Endothelial cell of umbilical vein (primary cell): ENCODE results near the gene CLCN2. TPM values are rescaled to one million over a fixed set of nuclear protein-coding genes. Genes with fewer than 3 reads are reported as not detected.

Source experiments
- BruUV-seq: library from RNA; stranded (reverse); fragments of 400-500 nt; replicated peaks from 2 replicates; lab custom pipeline; 2021; lab: Mats Ljungman, UMichigan
- CTCF ChIA-PET: fragments of 300-600, 350-600 bp; sonication (Branson Sonifier 250); formaldehyde crosslinking; loops from one replicate; lab custom pipeline; 2021; ENCODE audit warnings: antibody characterized with exemption, inconsistent platforms; lab: Charles Lee
- POLR2A ChIA-PET: fragments of 300-600, 350-600 bp; sonication (Branson Sonifier 250); formaldehyde crosslinking; loops from one replicate; lab custom pipeline; 2021; ENCODE audit warnings: antibody characterized with exemption, inconsistent platforms; lab: Charles Lee
- DNase-seq: peaks from one replicate; pipeline ENCODE4 v3.0.0-alpha.2; 2011; ENCODE audit warnings: low read depth, low spot score
- FAIRE-seq: peaks from 2 replicates; lab custom pipeline; 2011; peaks lifted over from hg19 to GRCh38; lab: Jason Lieb, UNC
- H2AFZ ChIP-seq: 2 replicates; pipeline ENCODE4 v1.6.0; 2012; ENCODE audit warnings: low read depth, low read length, control low read depth, inconsistent platforms
- H3K27ac ChIP-seq: 2 replicates; pipeline ENCODE4 v1.5.1; 2011; ENCODE audit warnings: low read depth, mild to moderate bottlenecking, control low read depth, low read length, moderate library complexity; ENCODE audit not compliant: insufficient read depth
- H3K27me3 ChIP-seq, 2 experiments: 2 replicates each; pipeline versions ENCODE4 v1.6.0 to v1.6.1; 2011; ENCODE audit warnings: low read length in 2 of 2, mixed read lengths in 1 of 2; ENCODE audit not compliant: control insufficient read depth in 2 of 2, insufficient read depth in 2 of 2
- H3K36me3 ChIP-seq, 2 experiments: 2 replicates in 1 of 2; 3 replicates in 1 of 2; pipeline ENCODE4 v1.5.1; 2011; ENCODE audit warnings: low read length in 2 of 2, mild to moderate bottlenecking in 1 of 2, moderate library complexity in 1 of 2; ENCODE audit not compliant: control insufficient read depth in 2 of 2, insufficient read depth in 2 of 2; ENCODE audit errors: extremely low read depth in 1 of 2
- H3K4me1 ChIP-seq: 3 replicates; pipeline ENCODE4 v1.5.1; 2011; ENCODE audit warnings: mild to moderate bottlenecking, low read length; ENCODE audit not compliant: control insufficient read depth, insufficient read depth; ENCODE audit errors: extremely low read depth
- H3K4me2 ChIP-seq: 2 replicates; pipeline ENCODE4 v1.6.1; 2011; ENCODE audit warnings: low read length, control low read depth, mixed read lengths; ENCODE audit not compliant: insufficient read depth
- H3K4me3 ChIP-seq, 3 experiments: fragments of 200-600 bp in 1 of 3; sonication (generic), shearing (Covaris generic) in 1 of 3; replicated peaks in 1 of 3; 2 replicates each; pipeline ENCODE4 v1.5.1; 2011 to 2016; ENCODE audit warnings: control low read depth in 3 of 3, low read length in 3 of 3, mild to moderate bottlenecking in 2 of 3, inconsistent platforms in 1 of 3, low read depth in 1 of 3, moderate library complexity in 1 of 3; ENCODE audit not compliant: insufficient read depth in 1 of 3
- H3K79me2 ChIP-seq: 2 replicates; pipeline ENCODE4 v1.6.0; 2012; ENCODE audit warnings: low read length, inconsistent platforms; ENCODE audit not compliant: control insufficient read depth, insufficient read depth
- H3K9ac ChIP-seq: replicated peaks from 2 replicates; pipeline ENCODE3; 2011; ENCODE audit warnings: low read length, control low read depth; ENCODE audit not compliant: insufficient read depth; ENCODE audit errors: extremely low read depth
- H3K9me1 ChIP-seq: replicated peaks from 3 replicates; pipeline ENCODE4 v1.6.0; 2011; ENCODE audit warnings: mild to moderate bottlenecking, low read length; ENCODE audit not compliant: control insufficient read depth, insufficient read depth; ENCODE audit errors: extremely low read depth
- H3K9me3 ChIP-seq: replicated peaks from 2 replicates; pipeline ENCODE4 v1.5.1; 2012; ENCODE audit warnings: low read length, inconsistent platforms; ENCODE audit not compliant: control insufficient read depth, insufficient read depth
- H4K20me1 ChIP-seq: replicated peaks from 2 replicates; pipeline ENCODE3; 2011; ENCODE audit warnings: mild to moderate bottlenecking, low read length; ENCODE audit not compliant: control insufficient read depth, insufficient read depth; ENCODE audit errors: extremely low read depth
- CTCF ChIP-seq, 2 donors: IDR thresholded peaks; 1 replicate in 1 of 2; 2 replicates in 1 of 2; pipeline ENCODE4 v1.5.1; 2011; ENCODE audit warnings: low read length in 2 of 2, mild to moderate bottlenecking in 2 of 2, moderate library complexity in 2 of 2, control low read depth in 1 of 2, inconsistent platforms in 1 of 2, low read depth in 1 of 2; ENCODE audit not compliant: insufficient read depth in 1 of 2; ENCODE audit errors: extremely low read depth in 1 of 2
- EZH2 ChIP-seq: IDR thresholded peaks from 2 replicates; pipeline ENCODE4 v1.6.1; 2012; ENCODE audit warnings: borderline replicate concordance, low read depth, mild to moderate bottlenecking, moderate library complexity, low read length, inconsistent platforms; ENCODE audit not compliant: severe bottlenecking
- FOS ChIP-seq: IDR thresholded peaks from 2 replicates; pipeline ENCODE4 v1.6.1; 2011; ENCODE audit warnings: mild to moderate bottlenecking, low read length, moderate library complexity, borderline replicate concordance; ENCODE audit not compliant: insufficient read depth
- GATA2 ChIP-seq: IDR thresholded peaks from 2 replicates; pipeline ENCODE4 v1.7.0; 2011; ENCODE audit warnings: low read depth, mild to moderate bottlenecking, moderate library complexity, mixed read lengths, low read length; ENCODE audit not compliant: insufficient read length, insufficient read depth
- JUN ChIP-seq: IDR thresholded peaks from 2 replicates; pipeline ENCODE4 v1.6.1; 2011; ENCODE audit warnings: borderline replicate concordance, low read depth; ENCODE audit not compliant: insufficient read length, insufficient read depth
- MAX ChIP-seq: IDR thresholded peaks from 2 replicates; pipeline ENCODE4 v1.6.1; 2011; ENCODE audit not compliant: insufficient read depth, insufficient read length
- MYC ChIP-seq: IDR thresholded peaks from one replicate; pipeline ENCODE4 v1.6.1; 2011; ENCODE audit warnings: mild to moderate bottlenecking, low read depth, low read length
- POLR2A ChIP-seq: IDR thresholded peaks from 2 replicates; pipeline ENCODE4 v1.6.1; 2012; ENCODE audit warnings: low read depth, mild to moderate bottlenecking, control low read depth, low read length
- POLR2AphosphoS5 ChIP-seq: IDR thresholded peaks from 2 replicates; pipeline ENCODE4 v1.6.1; 2012; ENCODE audit warnings: low read depth, mild to moderate bottlenecking, control low read depth, low read length, moderate library complexity; ENCODE audit not compliant: insufficient read depth
- dilution Hi-C: fragments of 300-500 bp; cut with MboI; formaldehyde crosslinking; loops from one replicate; pipeline ENCODE4 v1.15.0; 2019; ENCODE audit warnings: low sequenced_read_pairs; ENCODE audit not compliant: extremely low pct_ligation_motif_present
- intact Hi-C: fragments of 100-400 bp; cut with micrococcal nuclease; formaldehyde crosslinking; loops from one replicate; pipeline ENCODE4 v1.10.0; 2022
- polyA plus RNA-seq, 4 experiments: library from polyadenylated mRNA; depleted of rRNA in 3 of 4; stranded (reverse) in 3 of 4; unstranded in 1 of 4; fragments of >200 nt; gene quantifications; 2 replicates each; pipeline versions ENCODE4 v1.2.1 to v1.2.3, GENCODE V29; 2011 to 2012; ENCODE audit warnings: missing spikeins in 1 of 4
- total RNA-seq: library from RNA; stranded (reverse); gene quantifications from 2 replicates; pipeline ENCODE4 v1.2.3, GENCODE V29; 2021

CLCN2 gene
- total and polyA plus RNA-seq, 2 donors (not counting 3 experiments of a cell fraction or from before 2014, with no cell fraction given): 3.5 to 6.5 TPM

GRCh38 chr3:184384856-184385422 is 23.5 kb upstream of the CLCN2 start:
- DNase-seq: no peak
- no peak overlapping the region for H3K4me3 ChIP-seq
- FAIRE-seq: no peak
- H3K79me2 ChIP-seq: no peaks in the 10 kb centered on the region
- no peaks in the 10 kb centered on the region for H4K20me1 ChIP-seq
- intact Hi-C loops: loop anchor here (5.0 kb wide), 1 partner anchor 363 kb away; no protein-coding TSS in a partner anchor
- no peak for TF ChIP-seq JUN
- TF ChIP-seq CTCF (IDR thresholded peaks at IDR 0.05; ENCODE audit: extremely low read depth in 1 of 2, insufficient read depth in 1 of 2, low read depth in 1 of 2, low read length in 2 of 2): no peak
- no peak for TF ChIP-seq POLR2A
- no peak for TF ChIP-seq GATA2
- TF ChIP-seq EZH2: no peak
- TF ChIP-seq FOS: no peak
- TF ChIP-seq MYC: no peak
- no peak for TF ChIP-seq MAX
- no peak for TF ChIP-seq POLR2AphosphoS5
- H3K4me2 ChIP-seq: no peak overlapping the region
- H3K9ac ChIP-seq: no peak overlapping the region
- H3K36me3 ChIP-seq: no peaks in the 10 kb centered on the region
- peaks cover 26 to 31% of the 10 kb centered on the region in 2 experiments for H3K27me3 ChIP-seq
- H3K9me1 ChIP-seq: no peaks in the 10 kb centered on the region
- ChIA-PET CTCF (interaction anchor here (1.0 to 6.9 kb wide), 8 partner anchors 10 to 402 kb away, joined by 3 to 52 read pairs (median 6); no protein-coding TSS in a partner anchor), POLR2A (no interaction called here)
- peaks cover 10% of the 10 kb centered on the region for H3K4me1 ChIP-seq
- no peak overlapping the region for H2AFZ ChIP-seq
- H3K27ac ChIP-seq: no peak overlapping the region
- no TSS peak for BruUV-seq
- dilution Hi-C loops: no loop called here
- no peaks in the 10 kb centered on the region for H3K9me3 ChIP-seq
